Hepatocyte (in vitro differentiated cells): ENCODE data around the gene DHODH. TPM values are rescaled to one million over a fixed set of nuclear protein-coding genes. Genes with fewer than 3 reads are reported as not detected.

ENCODE experiments used
- DNase-seq: peaks from one replicate; pipeline ENCODE4 v3.0.0-alpha.2; 2016; ENCODE audit warnings: low spot score
- H2AFZ ChIP-seq: fragments of 200-600 bp; sonication (generic); 2 replicates; pipeline ENCODE4 v1.6.0; 2016; ENCODE audit warnings: antibody characterized with exemption, mild to moderate bottlenecking
- H3K27ac ChIP-seq: fragments of 200-600 bp; sonication (generic); 2 replicates; pipeline ENCODE4 v1.5.1; 2016; ENCODE audit warnings: mild to moderate bottlenecking
- H3K27me3 ChIP-seq: fragments of 200-600 bp; sonication (generic); 2 replicates; pipeline ENCODE4 v1.6.1; 2016
- H3K36me3 ChIP-seq: fragments of 200-600 bp; sonication (generic); replicated peaks from 2 replicates; pipeline ENCODE4 v1.5.1; 2016; ENCODE audit warnings: low read depth; ENCODE audit not compliant: insufficient read depth
- H3K4me1 ChIP-seq: fragments of 200-600 bp; sonication (generic); 2 replicates; pipeline ENCODE4 v1.5.1; 2016; ENCODE audit warnings: mild to moderate bottlenecking, moderate library complexity; ENCODE audit not compliant: insufficient read depth
- H3K4me2 ChIP-seq: fragments of 200-600 bp; sonication (generic); 2 replicates; pipeline ENCODE4 v1.6.0; 2016
- H3K4me3 ChIP-seq: fragments of 200-600 bp; sonication (generic); 2 replicates; pipeline ENCODE4 v1.5.1; 2016; ENCODE audit warnings: mild to moderate bottlenecking
- H3K79me2 ChIP-seq: fragments of 200-600 bp; sonication (generic); 2 replicates; pipeline ENCODE4 v1.6.0; 2017; ENCODE audit warnings: mild to moderate bottlenecking
- H3K9me2 ChIP-seq: fragments of 200-600 bp; sonication (generic); replicated peaks from 2 replicates; pipeline ENCODE4 v1.6.0; 2017; ENCODE audit warnings: mild to moderate bottlenecking; ENCODE audit not compliant: insufficient read depth
- H3K9me3 ChIP-seq: fragments of 200-600 bp; sonication (generic); 2 replicates; pipeline ENCODE4 v1.5.1; 2016; ENCODE audit warnings: low read depth, mild to moderate bottlenecking
- H4K20me1 ChIP-seq: fragments of 200-600 bp; sonication (generic); 2 replicates; pipeline ENCODE4 v1.6.0; 2016; ENCODE audit warnings: mild to moderate bottlenecking; ENCODE audit not compliant: insufficient read depth, poor library complexity, severe bottlenecking
- EZH2 ChIP-seq: fragments of 200-600 bp; sonication (generic); IDR thresholded peaks from 2 replicates; pipeline ENCODE4 v1.6.1; 2016; ENCODE audit warnings: antibody characterized with exemption, mild to moderate bottlenecking, borderline replicate concordance
- EZH2phosphoT487 ChIP-seq: fragments of 200-600 bp; sonication (generic); IDR thresholded peaks from one replicate; pipeline ENCODE4 v1.6.1; 2018; ENCODE audit warnings: antibody characterized with exemption, mild to moderate bottlenecking, low read depth, moderate library complexity; ENCODE audit not compliant: unreplicated experiment, severe bottlenecking
- WGBS: methylation state at CpG from one replicate; pipeline ENCODE4 v1.1.6; 2016; ENCODE audit warnings: low lambda C conversion rate; ENCODE audit errors: missing lambda C conversion rate; 5-methylcytosine and 5-hydroxymethylcytosine counted together
- polyA plus RNA-seq: library from polyadenylated mRNA; unstranded; fragments of >200 nt; fragmentation: Nextera tagmentation; extraction: Ambion mirVana; gene quantifications from 2 replicates; pipeline ENCODE4 v1.2.1, GENCODE V29; 2016
- total RNA-seq: library from RNA; depleted of rRNA; stranded (reverse); fragments of >200 nt; gene quantifications from 2 replicates; pipeline ENCODE4 v1.2.3, GENCODE V29; 2014
- TF ChIP-seq, protein P1 (sequence below): fragments of 200-600 bp; sonication (generic); IDR thresholded peaks from 2 replicates; pipeline ENCODE4 v1.5.1; 2016; ENCODE audit warnings: antibody characterized with exemption, mild to moderate bottlenecking; ENCODE audit not compliant: poor library complexity

Gene DHODH
- total and polyA plus RNA-seq, 2 experiments from 2014 or later, result 5.6 to 6.6 TPM

DNA sequence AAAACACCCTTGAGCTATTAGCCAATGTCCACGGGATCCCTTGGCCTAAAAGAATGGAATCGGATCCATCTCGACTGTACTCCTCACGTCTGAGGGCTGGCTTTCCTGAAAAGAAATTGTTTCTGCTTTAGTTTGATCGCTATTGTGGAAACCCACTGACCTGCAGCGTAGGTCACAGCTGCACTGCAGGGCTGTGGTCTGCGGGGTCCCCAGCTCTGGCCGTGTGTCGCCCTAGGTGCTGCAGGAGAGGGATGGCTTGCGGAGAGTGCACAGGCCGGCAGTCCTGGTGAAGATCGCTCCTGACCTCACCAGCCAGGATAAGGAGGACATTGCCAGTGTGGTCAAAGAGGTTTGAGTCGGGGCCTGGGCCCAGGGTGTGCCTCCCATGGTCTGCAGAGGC, 13.6 kb downstream of the DHODH start:
- H3K36me3 ChIP-seq, result no peaks in the 10 kb centered on the region
- H3K9me2 ChIP-seq, result no peaks in the 10 kb centered on the region
- no peak overlapping the region for H3K4me3 ChIP-seq
- no peaks in the 10 kb centered on the region for H3K9me3 ChIP-seq
- DNase-seq, result no peak
- no peaks in the 10 kb centered on the region for H3K27me3 ChIP-seq
- TF ChIP-seq EZH2phosphoT487, result no peak
- no peak for TF ChIP-seq EZH2
- TF ChIP-seq, protein P1, sequence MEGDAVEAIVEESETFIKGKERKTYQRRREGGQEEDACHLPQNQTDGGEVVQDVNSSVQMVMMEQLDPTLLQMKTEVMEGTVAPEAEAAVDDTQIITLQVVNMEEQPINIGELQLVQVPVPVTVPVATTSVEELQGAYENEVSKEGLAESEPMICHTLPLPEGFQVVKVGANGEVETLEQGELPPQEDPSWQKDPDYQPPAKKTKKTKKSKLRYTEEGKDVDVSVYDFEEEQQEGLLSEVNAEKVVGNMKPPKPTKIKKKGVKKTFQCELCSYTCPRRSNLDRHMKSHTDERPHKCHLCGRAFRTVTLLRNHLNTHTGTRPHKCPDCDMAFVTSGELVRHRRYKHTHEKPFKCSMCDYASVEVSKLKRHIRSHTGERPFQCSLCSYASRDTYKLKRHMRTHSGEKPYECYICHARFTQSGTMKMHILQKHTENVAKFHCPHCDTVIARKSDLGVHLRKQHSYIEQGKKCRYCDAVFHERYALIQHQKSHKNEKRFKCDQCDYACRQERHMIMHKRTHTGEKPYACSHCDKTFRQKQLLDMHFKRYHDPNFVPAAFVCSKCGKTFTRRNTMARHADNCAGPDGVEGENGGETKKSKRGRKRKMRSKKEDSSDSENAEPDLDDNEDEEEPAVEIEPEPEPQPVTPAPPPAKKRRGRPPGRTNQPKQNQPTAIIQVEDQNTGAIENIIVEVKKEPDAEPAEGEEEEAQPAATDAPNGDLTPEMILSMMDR, result no peak
- no peak overlapping the region for H3K27ac ChIP-seq
- no peak overlapping the region for H3K4me2 ChIP-seq
- H3K4me1 ChIP-seq, result no peaks in the 10 kb centered on the region
- no peak overlapping the region for H2AFZ ChIP-seq
- H3K79me2 ChIP-seq, result no peaks in the 10 kb centered on the region
- WGBS, result 93% methylated on average over 13 of the region's 13 CpGs
- H4K20me1 ChIP-seq, result no peaks in the 10 kb centered on the region

DNA sequence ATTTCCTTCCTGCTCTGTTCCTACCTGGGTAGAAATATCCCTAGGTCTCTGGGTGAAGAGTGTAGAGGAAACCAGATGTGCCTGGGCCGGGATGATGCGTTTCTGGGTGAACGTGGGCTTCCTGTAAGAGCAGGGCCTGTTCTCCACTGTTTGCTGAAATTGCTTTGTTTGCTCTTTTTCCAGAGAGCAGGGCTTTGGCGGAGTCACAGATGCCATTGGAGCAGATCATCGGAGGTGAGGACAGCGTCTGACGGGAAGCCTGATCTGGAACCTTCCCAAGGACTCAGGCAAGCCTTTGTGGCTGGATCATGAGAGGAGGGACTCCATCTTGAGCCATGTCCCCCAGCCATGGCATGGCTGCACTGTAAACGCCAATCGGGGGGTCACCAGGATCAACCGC, 15.4 kb downstream of the DHODH start:
- Histone ChIP-seq H3K36me3 (no peaks in the 10 kb centered on the region), H3K9me3 (no peaks in the 10 kb centered on the region), H3K4me1 (no peaks in the 10 kb centered on the region), H4K20me1 (no peaks in the 10 kb centered on the region), H3K27me3 (no peaks in the 10 kb centered on the region), H3K4me3 (no peak overlapping the region), H3K9me2 (no peaks in the 10 kb centered on the region), H2AFZ (no peak overlapping the region), H3K4me2 (no peak overlapping the region), H3K79me2 (no peaks in the 10 kb centered on the region), H3K27ac (no peak overlapping the region)
- no peak for TF ChIP-seq EZH2
- no peak for TF ChIP-seq EZH2phosphoT487
- TF ChIP-seq, protein P1, result no peak
- DNase-seq, result no peak
- 89% methylated on average over 10 of the region's 10 CpGs for WGBS

DNA sequence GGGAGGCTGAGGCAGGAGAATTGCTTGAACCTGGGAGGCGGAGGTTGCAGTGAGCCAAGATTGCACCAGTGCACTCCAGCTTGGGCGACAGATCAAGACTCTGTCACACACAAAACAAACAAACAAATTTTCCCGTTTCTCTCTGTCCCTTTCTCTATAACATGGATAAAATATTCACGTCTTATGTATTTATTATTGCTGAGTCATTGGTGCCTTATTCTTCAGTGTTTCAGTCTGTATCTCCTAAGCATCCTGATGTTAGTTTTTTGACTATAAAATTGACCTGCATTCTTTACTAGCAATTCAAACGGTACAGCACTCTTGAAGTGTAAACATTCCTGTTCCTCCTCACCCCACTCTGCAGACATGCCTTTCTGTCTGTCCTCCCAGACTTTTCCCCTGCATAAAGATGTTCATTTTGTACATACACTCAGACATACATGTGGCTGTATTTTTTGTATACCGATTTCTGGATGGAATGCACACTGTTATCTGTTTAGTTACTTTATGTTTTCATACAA, 16.4 kb downstream of the DHODH start:
- Histone ChIP-seq H3K79me2 (no peaks in the 10 kb centered on the region), H3K27ac (no peak overlapping the region), H3K36me3 (no peaks in the 10 kb centered on the region), H3K4me2 (no peak overlapping the region), H3K27me3 (no peaks in the 10 kb centered on the region), H3K4me3 (no peak overlapping the region), H4K20me1 (no peaks in the 10 kb centered on the region), H2AFZ (no peak overlapping the region), H3K9me3 (no peaks in the 10 kb centered on the region), H3K4me1 (no peaks in the 10 kb centered on the region), H3K9me2 (no peaks in the 10 kb centered on the region)
- TF ChIP-seq, protein P1, result no peak
- TF ChIP-seq EZH2phosphoT487 (no peak), EZH2 (no peak)
- no peak for DNase-seq
- 77% methylated on average over 6 of the region's 6 CpGs for WGBS
